Measurements from ENCODE around the gene TRAPPC2L.
A peak's percentile ranks its signal among the peaks of the same experiment; 100 is the strongest.
"Not testable (repeated sequence)": the region's sequence is repeated elsewhere in the genome, so short reads cannot be mapped to it uniquely, and the experiment has no call there.

TRAPPC2L gene

DNA sequence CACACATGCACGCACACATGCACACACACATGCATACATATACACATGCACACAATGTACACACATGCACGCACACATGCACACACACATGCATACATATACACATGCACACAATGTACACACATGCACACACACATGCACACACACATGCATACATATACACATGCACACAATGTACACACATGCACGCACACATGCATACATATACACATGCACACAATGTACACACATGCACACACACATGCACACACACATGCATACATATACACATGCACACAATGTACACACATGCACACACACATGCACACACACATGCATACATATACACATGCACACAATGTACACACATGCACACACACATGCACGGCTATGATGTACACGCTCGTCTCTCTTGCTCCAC lies 37.3 kb downstream of the TRAPPC2L start:
- DNase-seq: not testable (repeated sequence)

- no peak for DNase-seq
These were observed 37.9 kb downstream of the TRAPPC2L start for GRCh38 chr16:88894681-88895300.

GRCh38 chr16:88895335-88895734 lies 38.4 kb downstream of the TRAPPC2L start:
- no peak for DNase-seq

DNA sequence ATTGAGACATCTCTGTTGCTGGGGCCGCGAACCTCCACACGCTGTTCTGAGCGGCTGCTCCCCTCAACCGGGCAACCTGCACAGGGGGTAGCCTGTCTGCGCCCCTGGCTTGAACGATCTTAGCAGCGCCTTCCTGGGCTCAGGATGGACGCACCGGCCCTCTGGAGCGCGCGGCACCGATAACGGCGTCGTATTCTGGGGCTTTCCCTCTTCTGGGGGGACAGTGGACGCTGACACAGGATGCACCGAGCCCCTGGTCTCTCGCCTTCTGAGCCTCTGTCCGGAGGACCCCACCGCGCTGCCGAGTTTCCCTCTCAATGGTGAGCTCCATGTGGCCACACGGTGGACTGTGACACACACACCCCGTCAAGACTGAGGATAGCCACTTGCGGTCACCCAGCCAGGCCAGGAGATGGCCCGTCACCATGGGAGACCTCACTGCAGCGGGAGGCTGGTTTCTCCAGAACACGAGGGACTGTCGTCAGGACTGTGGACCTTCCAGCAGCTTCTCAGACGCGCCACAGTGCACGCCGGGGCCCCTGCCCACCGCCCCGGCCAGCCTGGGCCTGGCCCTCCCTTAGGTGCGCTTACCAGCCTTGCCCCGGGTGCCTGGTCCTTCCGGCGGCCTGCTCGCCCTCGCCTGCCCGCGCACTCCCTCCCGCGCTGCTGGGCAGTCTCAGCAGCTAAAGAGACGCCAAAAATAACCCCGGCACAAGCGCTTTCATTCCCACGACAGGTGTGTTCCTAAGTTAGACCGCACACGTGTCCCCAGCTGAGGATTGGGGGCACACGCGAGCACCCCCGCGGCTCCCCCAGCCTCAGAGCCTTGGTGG lies 39.5 kb downstream of the TRAPPC2L start:
- DNase-seq: no peak

DNA sequence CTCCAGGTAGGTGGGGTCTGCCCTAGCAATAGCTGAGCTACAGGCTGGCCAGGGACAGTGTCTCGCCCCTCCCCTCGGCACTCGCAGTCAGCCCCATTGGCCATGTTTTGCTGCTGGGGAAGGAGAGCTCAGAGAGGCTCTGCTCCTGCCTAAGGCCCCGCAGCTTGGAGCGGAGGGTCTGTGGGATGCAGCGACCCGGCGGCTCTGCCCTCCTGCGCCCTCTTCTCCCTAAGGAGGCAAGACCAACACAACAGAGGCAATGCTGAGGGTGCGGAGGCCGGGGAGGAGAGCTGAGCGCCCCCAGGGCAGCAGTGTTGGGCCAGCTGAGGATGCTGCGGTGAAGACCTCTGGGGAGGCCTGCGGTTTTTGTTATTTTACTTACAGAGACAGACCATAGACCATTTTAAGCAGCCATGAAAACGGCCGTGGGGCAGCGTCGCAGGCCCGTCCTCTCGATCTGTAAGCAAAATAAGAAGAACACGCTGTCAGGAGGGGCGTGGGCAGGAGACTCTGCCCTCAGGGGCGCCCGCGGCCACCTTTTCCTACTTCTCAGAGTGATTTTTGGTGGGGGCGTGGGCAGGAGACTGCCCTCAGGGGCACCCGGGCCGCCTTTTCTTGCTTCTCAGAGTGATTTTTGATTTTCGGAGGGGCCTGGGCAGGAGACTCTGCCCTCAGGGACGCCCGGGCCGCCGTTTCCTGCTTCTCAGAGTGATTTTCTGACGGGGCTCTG lies 40.9 kb downstream of the TRAPPC2L start:
- DNase-seq: no peak

DNA sequence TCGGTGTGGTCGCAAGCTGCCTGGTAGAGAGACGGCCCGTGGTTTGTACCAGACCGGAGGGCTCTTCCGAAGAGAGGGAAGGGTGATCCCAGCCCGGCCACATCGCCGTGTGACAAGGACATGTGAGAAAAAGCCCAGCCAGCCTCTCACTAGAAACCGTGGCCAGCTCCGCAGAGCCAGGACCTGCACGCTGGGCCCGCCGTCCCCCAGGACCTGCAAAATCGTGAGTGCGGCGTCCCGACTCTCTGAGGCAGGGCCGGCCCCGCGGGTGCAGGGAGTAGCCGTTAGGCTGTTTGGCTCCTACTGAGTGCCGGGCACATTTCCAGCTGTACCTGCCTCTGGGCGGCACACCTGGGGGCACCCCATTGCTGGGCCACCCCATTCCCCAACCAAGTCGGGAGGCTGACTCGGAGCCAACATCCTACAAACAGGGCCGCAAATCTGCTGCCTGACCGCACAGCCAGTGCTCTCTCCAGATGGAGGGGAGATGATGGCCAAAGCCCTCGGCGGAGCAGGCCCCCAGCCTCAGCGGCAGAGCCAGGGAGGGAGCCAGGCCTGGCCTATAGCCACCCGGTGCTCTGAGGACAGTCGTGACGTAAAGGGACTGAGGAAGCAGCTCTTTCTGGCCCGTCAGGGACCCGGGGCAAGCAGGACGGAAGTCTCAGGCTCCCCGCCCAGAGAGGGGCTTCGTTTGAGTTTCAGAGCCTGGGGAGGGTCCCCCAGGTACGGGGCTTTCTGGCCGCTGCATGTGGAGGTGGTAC lies 43.2 kb downstream of the TRAPPC2L start:
- no peak for DNase-seq

DNA sequence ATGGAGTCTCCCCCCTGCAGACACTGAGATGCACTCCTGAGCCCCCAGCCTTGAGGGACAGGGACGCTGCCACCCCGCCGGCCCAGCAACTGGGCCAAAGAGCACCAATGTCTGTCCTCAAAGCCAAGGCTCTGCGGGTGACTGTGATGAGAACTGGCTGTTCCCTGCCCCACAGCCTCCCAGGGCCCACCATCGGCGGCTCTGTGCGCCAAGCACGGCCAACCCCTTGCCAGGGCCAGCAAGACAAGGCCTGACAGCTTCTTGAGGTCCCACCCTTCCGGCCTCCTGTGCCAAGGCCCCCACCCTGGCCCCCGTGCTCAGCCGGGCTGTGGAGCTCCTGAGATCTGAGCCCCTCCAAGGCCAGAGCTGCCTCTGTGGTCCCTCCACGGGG lies 43.7 kb downstream of the TRAPPC2L start:
- no peak for DNase-seq

DNA sequence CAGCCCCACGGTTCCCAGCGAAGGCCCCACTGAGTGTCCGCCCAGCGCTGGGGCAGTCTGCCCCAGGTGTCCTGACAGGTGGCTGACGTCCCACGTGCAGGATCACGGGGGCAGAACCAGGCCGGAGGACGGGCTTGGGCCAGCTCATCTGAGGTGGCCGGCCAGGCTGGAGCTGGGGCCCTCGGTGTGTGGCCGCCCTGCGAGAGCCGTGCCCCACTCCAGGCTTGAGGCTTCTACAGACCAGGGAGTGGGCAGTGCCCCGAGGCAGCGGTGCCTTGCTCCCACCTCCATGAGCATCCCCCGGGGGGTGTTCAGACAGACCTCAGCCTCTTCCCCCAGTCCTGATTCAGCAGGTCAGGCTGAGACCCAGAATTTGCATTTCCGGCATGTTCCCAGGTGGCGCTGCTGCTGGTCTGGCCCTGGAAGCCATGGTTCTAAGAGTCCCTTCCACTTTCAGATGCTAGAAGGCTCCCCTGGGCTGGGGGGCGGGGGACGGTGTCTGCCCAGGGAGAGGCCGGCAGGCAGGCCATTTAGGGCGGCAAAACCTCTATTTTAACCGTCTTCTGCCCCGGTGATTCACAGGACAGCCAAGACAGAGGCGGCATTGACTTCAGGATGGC lies 44.9 kb downstream of the TRAPPC2L start:
- DNase-seq: no peak

GRCh38 chr16:88902744-88903143 lies 45.8 kb downstream of the TRAPPC2L start:
- no peak for DNase-seq

- DNase-seq: no peak
These were observed 46.3 kb downstream of the TRAPPC2L start for GRCh38 chr16:88903267-88903666.

GRCh38 chr16:88904676-88905365 lies 47.9 kb downstream of the TRAPPC2L start:
- no peak for DNase-seq

DNA sequence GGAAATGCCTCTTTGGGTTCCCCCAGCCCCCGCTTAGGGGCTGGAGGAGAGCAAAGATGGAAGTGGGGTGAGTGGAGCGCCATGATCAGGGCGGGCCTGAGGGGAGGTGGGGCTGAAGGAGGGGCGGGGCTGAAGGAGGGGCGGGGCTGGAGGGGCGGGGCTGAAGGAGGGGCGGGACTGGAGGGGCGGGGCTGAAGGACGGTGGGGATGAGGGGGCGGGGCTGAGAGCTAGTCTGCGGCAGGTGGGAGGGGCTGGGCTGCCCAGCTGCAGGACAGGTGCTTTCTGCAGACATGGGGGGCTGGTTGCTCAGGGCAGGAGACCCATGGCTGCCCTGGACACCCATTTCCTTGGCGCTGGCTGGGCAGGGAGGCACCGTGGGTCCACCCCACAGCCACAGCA lies 48.6 kb downstream of the TRAPPC2L start:
- DNase-seq: no peak

DNA sequence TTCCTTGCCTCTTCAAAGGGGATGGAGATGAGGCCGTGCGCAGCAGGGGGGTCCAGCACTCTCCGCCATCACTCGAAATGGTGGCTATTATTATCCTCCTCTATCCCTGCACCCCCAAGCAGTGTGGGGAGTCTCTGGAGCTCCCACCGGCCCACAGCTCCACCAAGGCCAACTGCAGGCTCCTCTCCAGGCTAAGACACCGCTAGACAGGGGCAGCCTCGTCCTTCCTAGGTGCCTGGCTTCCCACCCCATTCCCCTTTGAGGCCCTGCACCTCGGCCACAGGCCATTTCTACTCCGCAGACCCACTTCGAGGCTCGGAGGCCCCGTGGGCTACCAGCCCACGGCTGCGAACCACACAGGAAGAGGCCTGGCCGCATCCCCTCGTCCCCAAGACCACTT lies 49.1 kb downstream of the TRAPPC2L start:
- no peak for DNase-seq

GRCh38 chr16:88906535-88907105 lies 49.7 kb downstream of the TRAPPC2L start:
- no peak for DNase-seq

- DNase-seq: no peak
These were observed 50.8 kb downstream of the TRAPPC2L start for GRCh38 chr16:88907768-88908167.

- DNase-seq: no peak
These were observed 51.4 kb downstream of the TRAPPC2L start for GRCh38 chr16:88908307-88908706.

GRCh38 chr16:88909431-88910210 lies 52.7 kb downstream of the TRAPPC2L start:
- no peak for DNase-seq

DNA sequence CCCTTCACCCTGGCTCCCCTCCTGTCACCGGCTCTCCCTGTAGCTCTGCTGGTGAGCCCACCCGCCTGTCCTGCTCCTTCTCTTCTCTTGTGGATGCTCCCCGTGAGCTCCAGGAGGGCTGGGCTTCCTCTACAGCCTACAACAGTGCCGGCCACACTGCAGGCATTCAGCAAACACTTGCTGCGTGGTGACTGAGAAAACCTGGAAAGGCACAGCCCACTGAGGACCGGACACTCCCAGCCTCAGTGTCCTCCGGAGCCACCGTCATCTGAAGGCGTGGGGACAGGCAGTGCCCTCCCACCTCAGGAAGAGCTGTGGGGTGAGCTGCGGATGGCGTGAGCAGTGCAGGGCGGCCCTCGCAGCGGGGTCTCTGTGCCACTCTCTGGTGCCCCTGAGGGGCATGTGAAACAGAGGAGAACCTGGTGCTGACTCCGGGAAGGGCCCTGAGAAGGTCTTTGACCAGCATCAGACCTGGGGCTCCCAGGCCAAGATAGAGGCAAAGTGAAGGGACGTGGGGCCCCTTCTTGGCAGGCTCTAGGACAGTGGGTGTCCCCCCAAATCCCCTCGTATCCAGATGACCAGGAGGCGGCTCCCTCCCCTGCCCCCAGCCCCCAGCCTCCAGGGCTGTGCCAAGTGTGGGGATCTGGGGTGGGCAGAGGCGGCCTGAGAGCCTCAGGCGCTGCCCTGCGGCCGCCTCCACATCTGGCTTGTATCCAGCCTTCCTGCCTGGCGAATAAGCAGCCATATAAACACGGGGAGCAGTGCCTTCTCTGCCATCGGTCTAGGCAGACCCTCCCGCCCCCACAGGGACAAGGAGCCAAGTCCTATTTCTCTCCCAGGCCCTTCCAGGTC lies 53.6 kb downstream of the TRAPPC2L start:
- DNase-seq: no peak

- peak in 1 of 2 donors; percentile 44 for DNase-seq
These were observed 54.4 kb downstream of the TRAPPC2L start for GRCh38 chr16:88911136-88911945.
